ENCODE data around the gene MAGEA9B. TPM values are rescaled to one million over a fixed set of nuclear protein-coding genes. Genes with fewer than 3 reads are reported as not detected.

The MAGEA9B gene
- total RNA-seq, 1 experiment from 2014 or later, result not detected

Other genes starting within 250 kb of the MAGEA9B start
- 35.1 and 37.8 TPM in 2 replicates for gene IDS, start 82.2 kb downstream of the MAGEA9B start, total RNA-seq (2022)
- 7.1 and 10.2 TPM in 2 replicates for gene EOLA1, start 46.4 kb downstream of the MAGEA9B start, total RNA-seq (2022)
- gene HSFX3, start 37.5 kb downstream of the MAGEA9B start, total RNA-seq (2022), result not detected in 2 replicates
- 0.23 TPM in 1 of 2 replicates, not detected in the other for gene HSFX2, start 7.9 kb upstream of the MAGEA9B start, total RNA-seq (2022)
- 14.2 and 17.1 TPM in 2 replicates for gene TMEM185A, start 44.3 kb upstream of the MAGEA9B start, total RNA-seq (2022)
- 0.14 TPM in 1 of 2 replicates, not detected in the other for gene MAGEA11, start 124.6 kb upstream of the MAGEA9B start, total RNA-seq (2022)
- gene HSFX1, start 186.6 kb upstream of the MAGEA9B start, total RNA-seq (2022), result 0.23 and 0.37 TPM in 2 replicates
- gene MAGEA9, start 194.5 kb upstream of the MAGEA9B start, total RNA-seq (2022), result not detected in 2 replicates

Measured in Caco-2 (cell line).